GM19468 (cell line): ENCODE results near the gene CHRNB2.

Experiments
- ATAC-seq: cut with Tn5 transposase; IDR thresholded peaks from one replicate; pipeline ENCODE4 v1.9.1; 2021; ENCODE audit warnings: mild to moderate bottlenecking, moderate library complexity, moderate number of reproducible peaks; ENCODE audit not compliant: unreplicated experiment; ENCODE audit errors: extremely low read depth

Gene CHRNB2

GRCh38 chr1:154627257-154628120 lies 59.9 kb downstream of the CHRNB2 start:
- ATAC-seq, result peak; percentile 19

GRCh38 chr1:154628121-154628405 lies 60.5 kb downstream of the CHRNB2 start:
- ATAC-seq, result no peak

GRCh38 chr1:154629061-154629674 lies 61.6 kb downstream of the CHRNB2 start:
- ATAC-seq, result no peak
